ENCODE results near the gene FAM120A. TPM values are rescaled to one million over a fixed set of nuclear protein-coding genes. Genes with fewer than 3 reads are reported as not detected.

The FAM120A gene
- total and polyA plus RNA-seq, 9 of the 15 experiments (the other 6 are each of a cell fraction or from before 2014, with no cell fraction given), result 8.7 to 71.0 (median 42.2) TPM

- TF ChIP-seq E2F4 (CRISPR knock-in tag; IDR thresholded peaks at IDR 0.05; ENCODE audit: low read depth) (no peak), TAL1 (IDR thresholded peaks at IDR 0.05) (no peak), MAFK (IDR thresholded peaks at IDR 0.05; ENCODE audit: low read length) (no peak), BRF1 (IDR thresholded peaks at IDR 0.05; ENCODE audit: borderline replicate concordance, extremely low read depth, insufficient read length) (no peak)
Observed at GRCh38 chr9:93476924-93477323, 25.4 kb downstream of the FAM120A start (continued).

- Histone ChIP-seq H3K4me2 (ENCODE audit: insufficient read depth, low read length) (no peak overlapping the region), H3K36me3 (ENCODE audit: control insufficient read depth, insufficient read depth, low read length) (peaks cover 76% of the 10 kb centered on the region), H2AFZ (ENCODE audit: low read depth, low read length) (no peak overlapping the region), H3K27me3 (ENCODE audit: control insufficient read depth in 2 of 2, insufficient read depth in 2 of 2, low read length in 2 of 2) (no peaks in the 10 kb centered on the region), H3K9me1 (ENCODE audit: control insufficient read depth, insufficient read depth, low read length) (no peaks in the 10 kb centered on the region), H3K27ac (ENCODE audit: extremely low read depth, low read depth, low read length) (no peak overlapping the region), H3K4me1 (replicated peaks in 1 of 2; ENCODE audit: control insufficient read depth in 2 of 2, insufficient read depth in 2 of 2, low read length in 2 of 2) (no peaks in the 10 kb centered on the region; a peak in 1 of 5 replicates), H3K4me3 (no peak overlapping the region), H3K79me2 (ENCODE audit: control insufficient read depth, insufficient read depth, low read length) (peaks cover 81% of the 10 kb centered on the region), H4K20me1 (replicated peaks; ENCODE audit: control insufficient read depth, insufficient read depth, low read length) (no peaks in the 10 kb centered on the region), H3K9me3 (replicated peaks; ENCODE audit: control insufficient read depth, insufficient read depth, low read depth, low read length) (no peaks in the 10 kb centered on the region), H3K9ac (ENCODE audit: insufficient read depth in 1 of 2, low read depth in 2 of 2, low read length in 2 of 2) (no peak overlapping the region)
- CTCF ChIA-PET (ENCODE audit: low intra/inter-chr PET ratio), result no interaction called here
- no peak for ATAC-seq
- no peak for DNase-seq (ENCODE audit: extremely low read depth in 1 of 4, low spot score in 3 of 4)
- in situ Hi-C loops (cut with MboI), result no loop called here
- POLR2A ChIA-PET, result interaction anchor here (0.8 kb wide), 1 partner anchor 24 kb away, joined by 4 read pairs; the partner anchor contains the start of gene FAM120AOS
- intact Hi-C loops (cut with micrococcal nuclease), result no loop called here
- FAIRE-seq, result peak; percentile 57
- no TSS peak for BruUV-seq (replicated peaks)
- 90% methylated on average over 2 of the region's 2 CpGs for WGBS (ENCODE audit: insufficient coverage, low coverage, missing lambda C conversion rate)
- TF ChIP-seq GTF2F1 (IDR thresholded peaks at IDR 0.05; ENCODE audit: low read depth, low read length) (no peak), ZNF561 (CRISPR knock-in tag; conservative IDR thresholded peaks at IDR 0.05) (no peak), ASH1L (IDR thresholded peaks at IDR 0.05; ENCODE audit: borderline replicate concordance, low read depth, partially characterized antibody) (no peak), YBX1 (IDR thresholded peaks at IDR 0.05) (no peak), ZNF512 (tag; IDR thresholded peaks at IDR 0.05) (no peak), LCOR (CRISPR knock-in tag; IDR thresholded peaks at IDR 0.05) (no peak), RNF2 (IDR thresholded peaks at IDR 0.05) (no peak), EHMT2 (IDR thresholded peaks at IDR 0.05) (no peak), JUN (IDR thresholded peaks at IDR 0.05; ENCODE audit: borderline replicate concordance, low read depth, low read length) (no peak), JUN (CRISPR knock-in tag; IDR thresholded peaks at IDR 0.05; ENCODE audit: borderline replicate concordance) (no peak), CSDE1 (IDR thresholded peaks at IDR 0.05) (no peak), RHOXF2B (CRISPR knock-in tag; conservative IDR thresholded peaks at IDR 0.05) (no peak), ID3 (CRISPR knock-in tag; IDR thresholded peaks at IDR 0.05) (no peak), ID3 (tag; IDR thresholded peaks at IDR 0.05) (no peak), USF1 (CRISPR knock-in tag; IDR thresholded peaks at IDR 0.05) (no peak), MCM7 (IDR thresholded peaks at IDR 0.05) (no peak), TCFL5 (CRISPR knock-in tag; conservative IDR thresholded peaks at IDR 0.05) (no peak), FUS (optimal IDR thresholded peaks at IDR 0.05; ENCODE audit: low read depth, low read length) (no peak)
Observed at GRCh38 chr9:93477397-93477796, 25.9 kb downstream of the FAM120A start.
